ENCODE data around the gene CCNJL.

Gene CCNJL

GRCh38 chr5:160274483-160274931 is 37.9 kb downstream of the CCNJL start:
- H3K36me3 ChIP-seq: peaks cover 38% of the 10 kb centered on the region
- peaks cover 28 to 48% of the 10 kb centered on the region in 2 experiments for H3K4me1 ChIP-seq (ENCODE audit: control insufficient read depth in 1 of 2, insufficient read depth in 1 of 2, low read depth in 1 of 2, low read length in 1 of 2)
- peak overlapping the region; percentile 23 for H3K27ac ChIP-seq
- TF ChIP-seq CTCF (IDR thresholded peaks at IDR 0.05): no peak
- H3K9me3 ChIP-seq: no peaks in the 10 kb centered on the region
- no peak overlapping the region for H3K4me3 ChIP-seq (ENCODE audit: low read depth in 1 of 2, low read length in 1 of 2)
- no peaks in the 10 kb centered on the region for H3K27me3 ChIP-seq

GRCh38 chr5:160272889-160273288 is 39.5 kb downstream of the CCNJL start:
- H3K27me3 ChIP-seq: no peaks in the 10 kb centered on the region
- peaks cover 44 to 65% of the 10 kb centered on the region in 2 experiments for H3K4me1 ChIP-seq (ENCODE audit: control insufficient read depth in 1 of 2, insufficient read depth in 1 of 2, low read depth in 1 of 2, low read length in 1 of 2)
- H3K36me3 ChIP-seq: peaks cover 25% of the 10 kb centered on the region
- H3K4me3 ChIP-seq (ENCODE audit: low read depth in 1 of 2, low read length in 1 of 2): no peak overlapping the region
- no peak for TF ChIP-seq CTCF (IDR thresholded peaks at IDR 0.05)
- no peak overlapping the region for H3K27ac ChIP-seq
- H3K9me3 ChIP-seq: no peaks in the 10 kb centered on the region

- no peak for TF ChIP-seq CTCF (IDR thresholded peaks at IDR 0.05)
- Histone ChIP-seq H3K4me1 (ENCODE audit: control insufficient read depth in 1 of 2, insufficient read depth in 1 of 2, low read depth in 1 of 2, low read length in 1 of 2) (peaks cover 51 to 71% of the 10 kb centered on the region in 2 experiments), H3K4me3 (ENCODE audit: low read depth in 1 of 2, low read length in 1 of 2) (no peak overlapping the region), H3K36me3 (peaks cover 25% of the 10 kb centered on the region), H3K27ac (peak overlapping the region; percentile 35), H3K27me3 (no peaks in the 10 kb centered on the region), H3K9me3 (no peaks in the 10 kb centered on the region)
Measured at GRCh38 chr5:160272264-160272663, 40.1 kb downstream of the CCNJL start.

GRCh38 chr5:160271836-160272235 is 40.5 kb downstream of the CCNJL start:
- no peak overlapping the region for H3K4me3 ChIP-seq (ENCODE audit: low read depth in 1 of 2, low read length in 1 of 2)
- H3K4me1 ChIP-seq (ENCODE audit: control insufficient read depth in 1 of 2, insufficient read depth in 1 of 2, low read depth in 1 of 2, low read length in 1 of 2): peaks cover 55 to 75% of the 10 kb centered on the region in 2 experiments
- no peaks in the 10 kb centered on the region for H3K9me3 ChIP-seq
- peaks cover 21% of the 10 kb centered on the region for H3K36me3 ChIP-seq
- no peaks in the 10 kb centered on the region for H3K27me3 ChIP-seq
- H3K27ac ChIP-seq: peak overlapping the region; percentile 35
- TF ChIP-seq CTCF (IDR thresholded peaks at IDR 0.05): no peak

- TF ChIP-seq CTCF (IDR thresholded peaks at IDR 0.05): no peak
- no peaks in the 10 kb centered on the region for H3K27me3 ChIP-seq
- H3K27ac ChIP-seq: peak overlapping the region; percentile 35
- no peak overlapping the region for H3K4me3 ChIP-seq (ENCODE audit: low read depth in 1 of 2, low read length in 1 of 2)
- H3K4me1 ChIP-seq (ENCODE audit: control insufficient read depth in 1 of 2, insufficient read depth in 1 of 2, low read depth in 1 of 2, low read length in 1 of 2): peaks cover 57 to 77% of the 10 kb centered on the region in 2 experiments
- peaks cover 17% of the 10 kb centered on the region for H3K36me3 ChIP-seq
- no peaks in the 10 kb centered on the region for H3K9me3 ChIP-seq
Measured at GRCh38 chr5:160271396-160271795, 41.0 kb downstream of the CCNJL start.

- Histone ChIP-seq H3K9me3 (no peaks in the 10 kb centered on the region), H3K4me1 (ENCODE audit: control insufficient read depth in 1 of 2, insufficient read depth in 1 of 2, low read depth in 1 of 2, low read length in 1 of 2) (peaks cover 57 to 83% of the 10 kb centered on the region in 2 experiments), H3K4me3 (ENCODE audit: low read depth in 1 of 2, low read length in 1 of 2) (no peak overlapping the region), H3K36me3 (peaks cover 12% of the 10 kb centered on the region), H3K27ac (peak overlapping the region; percentile 93), H3K27me3 (no peaks in the 10 kb centered on the region)
- no peak for TF ChIP-seq CTCF (IDR thresholded peaks at IDR 0.05)
Measured at GRCh38 chr5:160270704-160271103, 41.7 kb downstream of the CCNJL start.

All from neutrophil (primary cell).